T-helper 17 cell (primary cell): ENCODE data around the gene KLRD1. TPM values are rescaled to one million over a fixed set of nuclear protein-coding genes. Genes with fewer than 3 reads are reported as not detected.

Source experiments
- ATAC-seq: fragments of 150-1000 bp; cut with Tn5 transposase; 2 replicates; pipeline ENCODE4 v1.10.0; 2021; ENCODE audit warnings: mild to moderate bottlenecking, moderate library complexity
- DNase-seq, 3 donors: peaks; one replicate each; pipeline versions ENCODE4 v3.0.0 to v3.0.0-alpha.2; 2020 to 2021
- H3K9me3 ChIP-seq: one replicate; pipeline ENCODE4 v1.7.0; 2013; ENCODE audit warnings: low read length, mild to moderate bottlenecking; ENCODE audit not compliant: control insufficient read depth, poor library complexity, severe bottlenecking
- H3K27ac Mint-ChIP-seq: one replicate; pipeline ENCODE4 v1.8.0; 2022; ENCODE audit warnings: mild to moderate bottlenecking, moderate library complexity, mixed read lengths
- H3K27me3 Mint-ChIP-seq: one replicate; pipeline ENCODE4 v1.8.0; 2022; ENCODE audit warnings: mixed read lengths
- H3K36me3 Mint-ChIP-seq: one replicate; pipeline ENCODE4 v1.8.0; 2022; ENCODE audit warnings: low read depth, mixed read lengths
- H3K4me1 Mint-ChIP-seq: one replicate; pipeline ENCODE4 v1.8.0; 2022; ENCODE audit warnings: mild to moderate bottlenecking, mixed read lengths
- H3K4me3 Mint-ChIP-seq: one replicate; pipeline ENCODE4 v1.8.0; 2022; ENCODE audit warnings: mild to moderate bottlenecking, moderate library complexity, mixed read lengths
- total RNA-seq, 4 donors: library from RNA in 2 of 4; stranded (reverse) in 2 of 4; gene quantifications; one replicate each; pipeline ENCODE4 v1.2.3 and lab custom pipeline; 2022 to 2026

The KLRD1 gene
- total RNA-seq (1 to 10 TPM in 1 of 2 donors, not detected in 1; 1.3 TPM), total RNA-seq (lab: John Stamatoyannopoulos, UW) (0.23 to 1.0 reads per million in 2 donors)

DNA sequence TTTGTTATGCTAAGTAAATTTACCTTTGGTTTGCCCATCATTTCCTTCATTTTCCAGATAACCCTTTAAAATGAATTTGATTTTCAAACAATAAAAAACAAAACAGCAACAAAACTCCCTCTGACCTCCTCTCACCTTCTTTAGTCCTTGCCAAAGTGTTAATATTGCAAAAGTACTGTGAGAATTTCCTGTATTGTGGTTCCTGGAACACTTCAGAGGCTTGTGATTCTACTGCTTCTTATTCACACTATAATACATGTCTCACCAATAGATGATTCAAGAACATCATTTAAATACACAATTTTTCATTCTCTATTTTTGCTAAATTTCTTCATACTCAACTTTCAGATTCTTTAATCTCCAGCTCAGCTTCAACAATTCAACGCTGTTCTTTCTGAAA lies at the start of gene KLRD1:
KLRD1 (plus strand) TSS at position 241 of the 400 bp plus-strand sequence. CDS start 208 bp downstream, outside the sequence.
- no peaks in the 10 kb centered on the region for H3K36me3 Mint-ChIP-seq
- no peak within 1 kb of the TSS for H3K4me3 Mint-ChIP-seq
- no peak for DNase-seq
- H3K9me3 ChIP-seq, result no peaks in the 10 kb centered on the region
- no peak for ATAC-seq
- peaks cover 7% of the 10 kb centered on the region for H3K27me3 Mint-ChIP-seq
- no peak within 1 kb of the TSS for H3K27ac Mint-ChIP-seq
- peaks cover 5% of the 10 kb centered on the region for H3K4me1 Mint-ChIP-seq

- DNase-seq, result no peak
- H3K9me3 ChIP-seq, result no peaks in the 10 kb centered on the region
- H3K27ac Mint-ChIP-seq, result no peak overlapping the region
- no peaks in the 10 kb centered on the region for H3K36me3 Mint-ChIP-seq
- H3K4me3 Mint-ChIP-seq, result no peak overlapping the region
- peaks cover 36% of the 10 kb centered on the region for H3K27me3 Mint-ChIP-seq
- H3K4me1 Mint-ChIP-seq, result no peaks in the 10 kb centered on the region
- ATAC-seq, result no peak
Observed at GRCh38 chr12:10260927-10261326, 46.7 kb upstream of the KLRD1 start.

GRCh38 chr12:10268037-10268436 lies 39.6 kb upstream of the KLRD1 start:
- H3K9me3 ChIP-seq, result no peaks in the 10 kb centered on the region
- DNase-seq (no peak), ATAC-seq (no peak)
- Mint-ChIP-seq H3K36me3 (no peaks in the 10 kb centered on the region), H3K4me3 (no peak overlapping the region), H3K4me1 (no peaks in the 10 kb centered on the region), H3K27ac (no peak overlapping the region), H3K27me3 (peaks cover 12% of the 10 kb centered on the region)

DNA sequence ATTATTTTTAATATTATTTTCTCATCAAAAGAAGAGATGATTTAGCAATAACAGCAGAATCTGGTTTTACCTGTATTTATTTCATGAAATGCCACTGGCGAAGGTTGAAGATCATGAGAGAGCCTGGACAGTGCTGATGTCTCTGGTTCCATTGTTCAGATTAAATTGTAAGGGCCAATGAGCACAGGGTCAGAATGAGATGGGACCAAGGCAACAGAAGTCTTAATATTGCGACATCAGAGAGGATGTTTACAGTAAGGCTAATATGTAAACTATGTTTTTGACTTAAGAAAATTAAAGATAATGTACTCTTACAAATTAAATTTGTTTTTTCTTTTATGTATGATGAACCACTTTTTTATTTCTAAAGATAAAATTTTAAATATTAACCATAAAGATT lies 35.2 kb upstream of the KLRD1 start:
- no peaks in the 10 kb centered on the region for H3K9me3 ChIP-seq
- Mint-ChIP-seq H3K27me3 (peaks cover 7% of the 10 kb centered on the region), H3K4me3 (no peak overlapping the region), H3K36me3 (no peaks in the 10 kb centered on the region), H3K4me1 (no peaks in the 10 kb centered on the region), H3K27ac (no peak overlapping the region)
- ATAC-seq, result no peak
- no peak for DNase-seq

DNA sequence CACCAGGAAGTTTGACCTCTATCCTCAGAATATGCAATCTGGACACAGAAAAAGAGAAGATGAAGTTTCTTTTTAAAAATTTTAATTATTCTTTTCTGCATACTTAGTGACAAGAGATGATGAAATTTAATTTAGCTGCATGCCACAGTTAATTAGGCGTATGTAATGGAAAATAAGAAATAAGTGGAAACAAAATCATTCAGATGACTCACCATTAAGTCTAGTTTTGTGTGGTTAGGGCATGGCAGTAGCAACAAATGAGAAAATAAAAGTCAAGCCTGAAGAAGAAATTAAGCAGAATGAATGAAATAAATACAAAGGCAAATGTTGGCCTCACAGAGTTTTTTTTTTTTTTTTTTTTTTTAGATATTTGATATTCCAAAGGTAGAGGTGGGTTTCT lies 30.9 kb upstream of the KLRD1 start:
- peaks cover 2% of the 10 kb centered on the region for H3K9me3 ChIP-seq
- DNase-seq (no peak), ATAC-seq (no peak)
- Mint-ChIP-seq H3K27ac (no peak overlapping the region), H3K4me1 (no peaks in the 10 kb centered on the region), H3K36me3 (peaks cover 2% of the 10 kb centered on the region), H3K27me3 (peaks cover 29% of the 10 kb centered on the region), H3K4me3 (no peak overlapping the region)

DNA sequence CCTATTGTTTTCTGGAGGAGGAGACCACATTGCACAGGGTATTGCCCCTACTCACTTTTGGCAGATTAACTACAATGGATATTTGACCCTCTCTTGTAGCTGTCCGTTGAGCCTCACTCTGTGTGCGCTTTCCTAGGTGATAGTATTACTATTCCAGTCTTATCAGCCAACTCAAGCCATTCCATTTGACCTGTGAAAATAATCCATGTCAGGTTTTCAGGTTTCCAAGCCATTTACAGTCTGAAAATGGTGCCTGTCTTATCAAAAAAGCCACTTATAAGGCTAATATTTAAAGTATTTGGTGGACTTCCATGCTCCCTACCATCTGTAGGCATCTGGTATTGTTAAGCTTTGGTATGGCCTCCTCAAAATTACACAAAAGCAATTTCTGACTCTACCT lies 29.6 kb upstream of the KLRD1 start:
- no peaks in the 10 kb centered on the region for H3K4me1 Mint-ChIP-seq
- H3K4me3 Mint-ChIP-seq, result no peak overlapping the region
- ATAC-seq (no peak), DNase-seq (no peak)
- H3K36me3 Mint-ChIP-seq, result peaks cover 2% of the 10 kb centered on the region
- peaks cover 2% of the 10 kb centered on the region for H3K9me3 ChIP-seq
- peaks cover 33% of the 10 kb centered on the region for H3K27me3 Mint-ChIP-seq
- H3K27ac Mint-ChIP-seq, result no peak overlapping the region

DNA sequence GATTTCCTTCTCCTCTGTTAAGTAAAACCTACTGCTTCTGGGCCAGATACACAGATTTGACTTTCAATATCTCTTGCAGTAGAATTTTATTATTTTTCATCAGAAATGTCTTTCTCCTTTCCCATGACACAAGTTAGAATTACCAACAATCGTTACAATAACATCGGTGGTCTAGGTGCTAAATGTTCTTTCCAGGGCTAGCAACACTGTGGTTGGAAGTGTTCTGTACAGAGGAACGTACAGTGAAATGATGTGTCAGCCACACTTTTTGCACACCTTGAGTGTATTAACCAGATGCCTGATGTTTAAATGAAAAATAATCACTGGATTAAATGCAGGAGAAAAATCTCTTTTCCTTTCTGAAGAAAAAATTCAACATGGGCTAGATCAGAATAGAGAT lies 27.7 kb upstream of the KLRD1 start:
- H3K27ac Mint-ChIP-seq, result no peak overlapping the region
- DNase-seq, result no peak
- H3K4me1 Mint-ChIP-seq, result no peaks in the 10 kb centered on the region
- H3K4me3 Mint-ChIP-seq, result no peak overlapping the region
- peaks cover 2% of the 10 kb centered on the region for H3K9me3 ChIP-seq
- H3K27me3 Mint-ChIP-seq, result peaks cover 34% of the 10 kb centered on the region
- peaks cover 2% of the 10 kb centered on the region for H3K36me3 Mint-ChIP-seq
- no peak for ATAC-seq

DNA sequence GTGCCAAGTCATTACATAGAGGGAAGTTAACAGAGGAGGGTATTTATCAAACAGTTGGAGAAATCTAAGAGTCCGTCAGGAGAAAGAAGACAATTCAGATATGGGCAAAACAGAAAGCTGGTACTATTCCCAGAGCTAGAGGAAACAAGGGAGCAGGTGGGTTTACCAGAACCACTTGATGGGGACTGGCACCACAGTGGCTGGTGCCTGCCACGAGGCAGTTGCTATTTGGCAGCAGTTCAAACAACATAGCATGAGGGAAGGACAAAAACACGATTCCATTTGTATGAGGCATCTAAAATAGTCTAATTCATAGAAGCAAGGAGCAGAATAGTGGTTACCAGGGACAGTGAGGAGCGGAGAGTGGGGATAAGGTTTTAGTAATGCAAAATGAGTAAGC lies 24.6 kb upstream of the KLRD1 start:
- H3K4me3 Mint-ChIP-seq, result no peak overlapping the region
- H3K27me3 Mint-ChIP-seq, result peaks cover 45% of the 10 kb centered on the region
- peaks cover 2% of the 10 kb centered on the region for H3K9me3 ChIP-seq
- ATAC-seq (no peak), DNase-seq (no peak)
- peaks cover 2% of the 10 kb centered on the region for H3K36me3 Mint-ChIP-seq
- no peak overlapping the region for H3K27ac Mint-ChIP-seq
- no peaks in the 10 kb centered on the region for H3K4me1 Mint-ChIP-seq

DNA sequence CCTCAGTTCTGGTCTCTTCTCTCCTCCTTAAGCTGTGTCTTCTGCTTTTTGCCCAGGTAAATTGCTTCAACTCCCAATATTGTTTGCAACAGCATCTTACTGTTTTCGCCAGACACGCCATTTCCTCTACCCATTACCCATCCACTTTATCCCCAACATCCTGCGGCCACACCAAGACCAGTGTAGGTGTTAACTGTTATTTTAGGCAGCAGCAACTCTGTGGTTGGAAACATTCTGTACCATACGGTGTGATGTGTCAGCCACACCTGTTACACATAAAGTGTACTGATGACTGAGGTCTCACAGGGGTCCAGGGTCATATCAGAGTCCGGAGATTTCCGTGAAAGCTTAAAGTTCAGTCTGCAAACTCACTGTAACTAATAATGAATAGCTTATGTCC lies 21.8 kb upstream of the KLRD1 start:
- peaks cover 1% of the 10 kb centered on the region for H3K9me3 ChIP-seq
- no peak for ATAC-seq
- H3K4me1 Mint-ChIP-seq, result no peaks in the 10 kb centered on the region
- H3K27me3 Mint-ChIP-seq, result peaks cover 20% of the 10 kb centered on the region
- DNase-seq, result no peak
- no peak overlapping the region for H3K4me3 Mint-ChIP-seq
- H3K36me3 Mint-ChIP-seq, result no peaks in the 10 kb centered on the region
- H3K27ac Mint-ChIP-seq, result no peak overlapping the region

DNA sequence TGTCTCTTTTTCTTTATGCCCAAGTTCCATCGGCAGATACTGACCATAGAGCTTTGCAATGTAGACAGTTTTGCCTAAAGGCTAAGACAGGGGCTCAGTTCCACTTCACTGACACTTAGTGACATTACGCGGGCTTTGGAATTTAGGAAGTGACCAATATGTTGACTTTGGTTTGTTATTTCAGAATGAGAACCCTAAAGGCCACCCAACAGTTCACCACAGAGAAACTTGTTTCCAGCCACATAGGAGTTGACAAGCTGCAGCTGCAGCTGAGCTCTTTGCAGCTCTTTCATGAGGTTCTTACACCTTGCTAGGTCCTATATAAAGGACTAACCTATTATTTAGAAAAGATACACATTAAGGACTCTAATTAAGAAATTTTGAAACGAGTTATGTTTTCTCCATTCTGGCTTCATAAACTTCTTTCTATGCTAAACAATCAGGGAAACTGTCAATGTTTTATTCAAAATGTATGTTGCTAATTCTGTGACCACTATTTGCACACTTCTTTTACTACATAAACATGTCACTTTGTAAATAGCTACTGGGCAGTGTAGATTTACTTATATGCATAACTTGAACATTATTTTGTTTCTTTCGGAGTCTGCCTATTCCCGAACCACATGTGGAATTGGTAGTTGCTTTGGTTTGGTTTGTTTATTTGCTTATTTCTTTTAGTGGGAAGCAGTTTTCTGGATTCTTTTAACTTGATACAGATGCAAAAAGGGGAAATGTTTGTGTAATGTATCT lies 18.5 kb upstream of the KLRD1 start:
- DNase-seq (no peak), ATAC-seq (no peak)
- H3K36me3 Mint-ChIP-seq, result no peaks in the 10 kb centered on the region
- no peak overlapping the region for H3K27ac Mint-ChIP-seq
- peaks cover 11% of the 10 kb centered on the region for H3K27me3 Mint-ChIP-seq
- no peak overlapping the region for H3K4me3 Mint-ChIP-seq
- H3K4me1 Mint-ChIP-seq, result peaks cover 6% of the 10 kb centered on the region
- H3K9me3 ChIP-seq, result no peaks in the 10 kb centered on the region

DNA sequence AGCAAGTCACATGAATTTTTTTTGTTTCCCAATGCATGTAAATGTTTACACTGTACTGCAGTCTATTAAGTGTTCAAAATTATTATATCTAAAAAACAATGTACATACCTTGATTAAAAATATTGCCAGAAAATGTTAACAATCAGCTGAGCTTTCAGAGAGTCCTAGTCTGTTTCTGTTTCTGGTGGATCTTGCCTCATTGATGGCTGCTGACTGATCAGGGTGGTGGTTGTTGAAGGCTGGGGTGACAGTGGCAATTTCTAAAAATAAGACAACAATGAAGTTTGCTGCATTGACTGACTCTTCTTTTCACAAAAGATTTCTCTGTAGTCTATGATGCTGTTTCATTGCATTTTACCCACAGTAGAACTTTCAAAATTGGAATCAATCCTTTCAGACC lies 16.6 kb upstream of the KLRD1 start:
- H3K4me3 Mint-ChIP-seq, result no peak overlapping the region
- no peak for DNase-seq
- ATAC-seq, result no peak
- no peaks in the 10 kb centered on the region for H3K36me3 Mint-ChIP-seq
- H3K27me3 Mint-ChIP-seq, result peaks cover 2% of the 10 kb centered on the region
- no peaks in the 10 kb centered on the region for H3K9me3 ChIP-seq
- H3K4me1 Mint-ChIP-seq, result peaks cover 6% of the 10 kb centered on the region
- H3K27ac Mint-ChIP-seq, result no peak overlapping the region

DNA sequence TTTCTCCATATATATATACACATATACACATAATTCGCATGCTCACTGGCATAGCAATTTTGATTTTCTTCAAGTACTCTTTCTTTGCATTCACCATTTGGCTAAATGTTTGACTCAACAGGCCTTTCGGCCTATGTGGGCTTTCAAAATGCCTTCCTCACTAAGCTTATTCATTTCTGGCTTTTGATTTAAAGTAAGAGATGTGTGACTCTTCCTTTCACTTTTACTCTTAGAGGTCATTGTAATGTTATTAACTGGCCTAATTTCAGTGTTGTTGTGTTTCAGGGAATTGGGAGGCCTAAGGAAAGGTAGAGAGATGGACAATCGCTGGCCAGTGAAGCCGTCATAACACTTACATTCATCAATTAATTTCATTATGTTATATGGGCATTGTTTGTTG lies 14.5 kb upstream of the KLRD1 start:
- Mint-ChIP-seq H3K27me3 (no peaks in the 10 kb centered on the region), H3K4me1 (peaks cover 6% of the 10 kb centered on the region), H3K36me3 (no peaks in the 10 kb centered on the region), H3K27ac (no peak overlapping the region), H3K4me3 (peak overlapping the region; percentile 0)
- ATAC-seq, result no peak
- no peak for DNase-seq
- H3K9me3 ChIP-seq, result no peaks in the 10 kb centered on the region

DNA sequence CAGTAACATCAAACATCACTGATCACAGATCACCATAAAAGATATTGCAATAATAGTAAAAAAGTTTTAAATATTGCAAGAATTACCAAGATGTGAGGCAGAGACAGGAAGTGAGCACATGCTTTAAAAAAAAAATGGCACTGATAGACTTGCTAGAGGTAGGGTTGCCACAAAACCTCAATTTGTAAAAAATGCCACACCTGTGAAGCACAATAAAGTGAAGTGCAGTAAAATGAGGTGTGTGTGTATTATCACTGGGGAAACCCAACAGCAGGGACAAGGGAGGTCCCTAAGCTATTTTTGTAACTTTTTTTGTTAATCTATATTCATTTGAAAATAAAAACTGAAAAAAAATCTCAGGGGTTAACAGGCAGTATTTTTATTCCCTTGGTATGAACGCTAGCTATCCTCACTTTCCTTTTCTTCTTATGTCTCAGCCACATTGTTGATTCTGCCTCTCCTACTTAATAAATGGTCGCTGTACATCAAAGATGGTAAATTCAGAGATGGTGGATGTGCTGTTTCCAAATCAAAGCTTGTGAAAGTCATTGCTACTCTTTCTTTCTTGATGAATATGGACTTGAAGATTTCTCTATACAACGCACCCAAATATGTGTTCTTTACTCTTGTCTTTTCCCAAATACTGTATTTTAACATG lies 14.0 kb upstream of the KLRD1 start:
- ATAC-seq (peak; percentile 86), DNase-seq (no peak)
- H3K4me3 Mint-ChIP-seq, result no peak overlapping the region
- no peaks in the 10 kb centered on the region for H3K9me3 ChIP-seq
- H3K27ac Mint-ChIP-seq, result no peak overlapping the region
- H3K27me3 Mint-ChIP-seq, result no peaks in the 10 kb centered on the region
- H3K4me1 Mint-ChIP-seq, result peaks cover 6% of the 10 kb centered on the region
- no peaks in the 10 kb centered on the region for H3K36me3 Mint-ChIP-seq

DNA sequence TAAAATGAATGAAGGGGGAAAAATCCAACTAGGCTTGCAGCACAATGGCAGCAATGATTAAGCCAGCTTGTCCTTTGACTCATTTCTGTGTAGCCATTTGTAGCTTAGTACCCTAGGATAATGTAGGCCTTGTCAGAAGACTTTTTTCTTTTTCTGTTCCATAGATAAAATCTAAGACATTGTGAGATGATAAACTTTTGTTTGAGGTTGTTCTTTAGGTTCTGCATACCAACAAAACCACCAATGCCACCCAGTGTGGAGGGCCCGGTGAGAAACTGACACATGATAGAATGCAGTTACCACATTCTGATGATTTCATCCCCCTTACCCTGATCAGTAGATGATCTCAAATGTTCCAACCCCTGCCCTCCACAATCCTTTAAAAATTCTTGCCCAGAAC lies 6.6 kb upstream of the KLRD1 start:
- DNase-seq, result no peak
- Mint-ChIP-seq H3K4me3 (no peak overlapping the region), H3K4me1 (peaks cover 5% of the 10 kb centered on the region), H3K27ac (no peak overlapping the region), H3K36me3 (peaks cover 2% of the 10 kb centered on the region), H3K27me3 (peaks cover 7% of the 10 kb centered on the region)
- no peak for ATAC-seq
- peaks cover 2% of the 10 kb centered on the region for H3K9me3 ChIP-seq
